H9 (cell line): ENCODE results near the gene PLLP. TPM values are rescaled to one million over a fixed set of nuclear protein-coding genes. Genes with fewer than 3 reads are reported as not detected.

Source experiments
- DNase-seq: peaks from one replicate; pipeline ENCODE4 v3.0.0-alpha.2; 2017
- H2AFZ ChIP-seq: one replicate; pipeline ENCODE4 v1.6.1; 2013; ENCODE audit warnings: mild to moderate bottlenecking, low read length, control low read depth, moderate library complexity
- H2AK5ac ChIP-seq: 2 replicates; pipeline ENCODE4 v1.6.1; 2013; ENCODE audit warnings: low read length, control low read depth, mixed read lengths; ENCODE audit not compliant: insufficient read length
- H2BK120ac ChIP-seq: one replicate; pipeline ENCODE4 v1.6.1; 2013; ENCODE audit warnings: low read depth, mild to moderate bottlenecking, low read length, control low read depth, inconsistent platforms; ENCODE audit not compliant: poor library complexity, severe bottlenecking
- H2BK12ac ChIP-seq: 2 replicates; pipeline ENCODE4 v1.6.1; 2013; ENCODE audit warnings: low read length, control low read depth, mixed read lengths, low read depth; ENCODE audit not compliant: insufficient read length
- H2BK15ac ChIP-seq: 2 replicates; pipeline ENCODE4 v1.6.1; 2013; ENCODE audit warnings: low read depth, low read length, control low read depth
- H2BK20ac ChIP-seq: one replicate; pipeline ENCODE4 v1.6.1; 2013; ENCODE audit warnings: low read depth, mild to moderate bottlenecking, low read length, control low read depth, inconsistent platforms; ENCODE audit not compliant: poor library complexity, severe bottlenecking
- H2BK5ac ChIP-seq: 2 replicates; pipeline ENCODE4 v1.6.1; 2013; ENCODE audit warnings: low read length, control low read depth, mixed read lengths; ENCODE audit not compliant: insufficient read length
- H3K14ac ChIP-seq: 2 replicates; pipeline ENCODE4 v1.6.1; 2013; ENCODE audit warnings: low read length, control low read depth; ENCODE audit not compliant: insufficient read depth
- H3K18ac ChIP-seq: 2 replicates; pipeline ENCODE4 v1.6.1; 2013; ENCODE audit warnings: low read depth, mild to moderate bottlenecking, mixed read lengths, low read length, control low read depth; ENCODE audit not compliant: insufficient read length
- H3K23ac ChIP-seq: 2 replicates; pipeline ENCODE4 v1.6.1; 2013; ENCODE audit warnings: low read length, control low read depth, mixed read lengths, low read depth; ENCODE audit not compliant: insufficient read length
- H3K23me2 ChIP-seq: 2 replicates; pipeline ENCODE4 v1.6.1; 2013; ENCODE audit warnings: low read depth, mild to moderate bottlenecking, mixed read lengths, low read length, control low read depth; ENCODE audit not compliant: insufficient read length, poor library complexity, severe bottlenecking
- H3K27ac ChIP-seq: 2 replicates; pipeline ENCODE4 v1.5.1; 2013; ENCODE audit warnings: low read length, control low read depth, mixed read lengths, low read depth; ENCODE audit not compliant: insufficient read length
- H3K27me3 ChIP-seq: 2 replicates; pipeline ENCODE4 v1.6.1; 2013; ENCODE audit warnings: low read length, control low read depth, inconsistent platforms; ENCODE audit not compliant: insufficient read depth
- H3K4ac ChIP-seq: 2 replicates; pipeline ENCODE4 v1.6.1; 2013; ENCODE audit warnings: low read depth, mild to moderate bottlenecking, control low read depth, inconsistent platforms, low read length, moderate library complexity
- H3K4me1 ChIP-seq: 2 replicates; pipeline ENCODE4 v1.6.1; 2013; ENCODE audit warnings: low read length, control low read depth, inconsistent platforms; ENCODE audit not compliant: insufficient read depth
- H3K4me2 ChIP-seq: 2 replicates; pipeline ENCODE4 v1.6.1; 2013; ENCODE audit warnings: low read length, control low read depth, mixed read lengths; ENCODE audit not compliant: insufficient read length, insufficient read depth
- H3K56ac ChIP-seq: 2 replicates; pipeline ENCODE4 v1.6.1; 2013; ENCODE audit warnings: low read depth, mild to moderate bottlenecking, mixed read lengths, low read length, control low read depth; ENCODE audit not compliant: insufficient read length
- H3K79me1 ChIP-seq: 2 replicates; pipeline ENCODE4 v1.6.1; 2013; ENCODE audit warnings: low read depth, mild to moderate bottlenecking, moderate library complexity, low read length, control low read depth, inconsistent platforms; ENCODE audit not compliant: insufficient read depth, poor library complexity, severe bottlenecking
- H3K79me2 ChIP-seq: 2 replicates; pipeline ENCODE4 v1.6.1; 2013; ENCODE audit warnings: low read length, control low read depth, inconsistent platforms; ENCODE audit not compliant: insufficient read depth
- H3K9ac ChIP-seq: 2 replicates; pipeline ENCODE4 v1.6.1; 2013; ENCODE audit warnings: low read length, control low read depth, mixed read lengths; ENCODE audit not compliant: insufficient read length; ENCODE audit errors: extremely low read depth
- H3K9me3 ChIP-seq: one replicate; pipeline ENCODE4 v1.6.1; 2013; ENCODE audit warnings: low read depth, low read length, inconsistent platforms; ENCODE audit not compliant: control insufficient read depth
- H3T11ph ChIP-seq: one replicate; pipeline ENCODE4 v1.6.1; 2013; ENCODE audit warnings: mild to moderate bottlenecking, low read length, control low read depth, inconsistent platforms
- H4K20me1 ChIP-seq: one replicate; pipeline ENCODE4 v1.6.1; 2013; ENCODE audit not compliant: control insufficient read depth, insufficient read length, insufficient read depth
- H4K5ac ChIP-seq: 2 replicates; pipeline ENCODE4 v1.6.1; 2013; ENCODE audit warnings: low read depth, mild to moderate bottlenecking, mixed read lengths, low read length, control low read depth; ENCODE audit not compliant: insufficient read length
- H4K8ac ChIP-seq: replicated peaks from 2 replicates; pipeline ENCODE4 v1.6.1; 2013; ENCODE audit warnings: low read length, control low read depth, mixed read lengths, low read depth; ENCODE audit not compliant: insufficient read length
- H4K91ac ChIP-seq: 2 replicates; pipeline ENCODE4 v1.6.1; 2013; ENCODE audit warnings: low read depth, mild to moderate bottlenecking, moderate library complexity, mixed read lengths, low read length, control low read depth; ENCODE audit not compliant: insufficient read length
- H3K27ac Mint-ChIP-seq, 3 experiments: 2 replicates in 2 of 3; 3 replicates in 1 of 3; pipeline ENCODE4 v1.8.0; 2020 to 2021; ENCODE audit warnings: mixed read lengths in 3 of 3, mild to moderate bottlenecking in 1 of 3, moderate library complexity in 1 of 3
- H3K27me3 Mint-ChIP-seq: 2 replicates; pipeline ENCODE4 v1.8.0; 2021; ENCODE audit warnings: low read depth, mild to moderate bottlenecking, moderate library complexity, mixed read lengths
- H3K36me3 Mint-ChIP-seq, 3 experiments: 2 replicates in 2 of 3; 3 replicates in 1 of 3; pipeline ENCODE4 v1.8.0; 2020 to 2021; ENCODE audit warnings: low read depth in 3 of 3, mixed read lengths in 3 of 3; ENCODE audit not compliant: insufficient read depth in 1 of 3
- H3K4me1 Mint-ChIP-seq, 2 experiments: 2 replicates each; pipeline ENCODE4 v1.8.0; 2020; ENCODE audit warnings: mixed read lengths in 2 of 2
- H3K4me3 Mint-ChIP-seq, 2 experiments: 2 replicates in 1 of 2; 3 replicates in 1 of 2; pipeline ENCODE4 v1.8.0; 2020 to 2021; ENCODE audit warnings: mild to moderate bottlenecking in 2 of 2, mixed read lengths in 2 of 2, moderate library complexity in 1 of 2
- H3K9me3 Mint-ChIP-seq, 2 experiments: 2 replicates in 1 of 2; 3 replicates in 1 of 2; pipeline ENCODE4 v1.8.0; 2020; ENCODE audit warnings: mild to moderate bottlenecking in 2 of 2, mixed read lengths in 2 of 2, moderate library complexity in 1 of 2
- CTCF ChIP-seq: fragments of 200-600 bp; sonication (generic); conservative IDR thresholded peaks from 3 replicates; pipeline ENCODE4 v1.8.0; 2021; ENCODE audit warnings: antibody characterized with exemption, mild to moderate bottlenecking
- WGBS: extraction: QIAGEN DNeasy Blood & Tissue Kit; methylation state at CpG from one replicate; pipeline ENCODE4 v1.1.7; 2013; ENCODE audit warnings: missing lambda C conversion rate, low lambda C conversion rate, mixed read lengths; ENCODE audit not compliant: insufficient read length; ENCODE audit errors: extremely low coverage; 5-methylcytosine and 5-hydroxymethylcytosine counted together
- total RNA-seq: library from RNA; stranded (reverse); gene quantifications from 2 replicates; pipeline ENCODE4 v1.2.1, GENCODE V29; 2021

The PLLP gene
- total RNA-seq, 1 experiment from 2014 or later = 1.8 TPM

- Histone ChIP-seq H3K18ac (no peak within 1 kb of the TSS), H3K14ac (peak within 1 kb of the TSS; percentile 77; the same call in 1 of the 2 replicates), H2BK5ac (no peak within 1 kb of the TSS), H3K23me2 (peaks cover 4% of the 10 kb centered on the region), H3K4me1 (no peaks in the 10 kb centered on the region), H2AK5ac (no peak within 1 kb of the TSS), H3K79me2 (no peaks in the 10 kb centered on the region), H3T11ph (no peak within 1 kb of the TSS), H3K27me3 (no peaks in the 10 kb centered on the region), H2BK15ac (no peak within 1 kb of the TSS), H2BK120ac (no peak within 1 kb of the TSS), H2BK20ac (no peak within 1 kb of the TSS), H4K20me1 (no peaks in the 10 kb centered on the region), H3K9ac (peak within 1 kb of the TSS; percentile 40), H3K27ac (no peak within 1 kb of the TSS), H4K8ac (no peak within 1 kb of the TSS), H3K79me1 (no peaks in the 10 kb centered on the region), H4K91ac (no peak within 1 kb of the TSS), H2BK12ac (no peak within 1 kb of the TSS), H3K4me2 (peak within 1 kb of the TSS; percentile 78), H2AFZ (peak within 1 kb of the TSS; percentile 63), H3K23ac (no peak within 1 kb of the TSS), H4K5ac (no peak within 1 kb of the TSS), H3K9me3 (no peaks in the 10 kb centered on the region), H3K56ac (no peak within 1 kb of the TSS), H3K4ac (no peak within 1 kb of the TSS)
- peak; percentile 99 for DNase-seq
- H3K27me3 Mint-ChIP-seq = no peaks in the 10 kb centered on the region; the same call in 1 of the 2 replicates
- H3K4me1 Mint-ChIP-seq = peaks cover 10 to 15% of the 10 kb centered on the region in 2 experiments
- peaks cover 0 to 2% (median 0%) of the 10 kb centered on the region in 3 experiments; a peak in 2 of 7 replicates for H3K36me3 Mint-ChIP-seq
- no peak for TF ChIP-seq CTCF
- peak within 1 kb of the TSS; percentile 79 to 91 for H3K4me3 Mint-ChIP-seq
- H3K9me3 Mint-ChIP-seq = no peaks in the 10 kb centered on the region
- no CpG with 5 or more reads among the region's 77 CpGs for WGBS
- H3K27ac Mint-ChIP-seq = peak within 1 kb of the TSS; percentile 21 to 96 (median 96); a peak in 6 of 7 replicates
These were observed 39.6 kb downstream of the PLLP start, which contains the start of gene ARL2BP for GRCh38 chr16:57244767-57245471. Gene ARL2BP, plus strand, starts transcription at chr16:57245259. Its CDS starts 109 bp downstream, at chr16:57245368.
